Measurements from ENCODE around the gene TMPRSS7. TPM values are rescaled to one million over a fixed set of nuclear protein-coding genes. Genes with fewer than 3 reads are reported as not detected.

Gene TMPRSS7
- polyA plus RNA-seq, 1 of the 3 experiments (the other 2 are of a cell fraction), result 0.02 TPM

GRCh38 chr3:112043621-112044201 is 9.2 kb downstream of the TMPRSS7 start (continued):
- TF ChIP-seq CTCF (IDR thresholded peaks at IDR 0.05) (peak; percentile 96), RFX5 (IDR thresholded peaks at IDR 0.05; ENCODE audit: low read length) (no peak), MXI1 (IDR thresholded peaks at IDR 0.05; ENCODE audit: low read depth, low read length) (no peak), SIN3A (IDR thresholded peaks at IDR 0.05; ENCODE audit: borderline replicate concordance, low read depth, low read length) (0 out of 2 replicates have a peak, but pooled peaks have one; percentile 35), PBX3 (IDR thresholded peaks at IDR 0.05) (no peak), RAD21 (IDR thresholded peaks at IDR 0.05; ENCODE audit: low read length) (peak; percentile 89), TAF1 (IDR thresholded peaks at IDR 0.05; ENCODE audit: borderline replicate concordance, low read depth, low read length) (peak; percentile 34; the same call in 1 of the 2 replicates), TCF12 (IDR thresholded peaks at IDR 0.05) (no peak), ELF1 (IDR thresholded peaks at IDR 0.05) (no peak), ZBTB33 (IDR thresholded peaks at IDR 0.05; ENCODE audit: borderline replicate concordance, low read depth) (no peak), CHD2 (IDR thresholded peaks at IDR 0.05; ENCODE audit: low read length, partially characterized antibody) (no peak)

- no peaks in the 10 kb centered on the region for H3K36me3 ChIP-seq (replicated peaks in 1 of 2; ENCODE audit: control insufficient read depth in 1 of 2, insufficient read depth in 2 of 2, low read length in 1 of 2)
- TF ChIP-seq IRF3 (IDR thresholded peaks at IDR 0.05; ENCODE audit: low read depth, low read length), result no peak
- TF ChIP-seq USF1 (IDR thresholded peaks at IDR 0.05; ENCODE audit: borderline replicate concordance, low read depth), result no peak
- no peak for TF ChIP-seq USF2 (IDR thresholded peaks at IDR 0.05; ENCODE audit: borderline replicate concordance, low read depth, low read length)
- TF ChIP-seq EZH2phosphoT487 (IDR thresholded peaks at IDR 0.05; ENCODE audit: borderline replicate concordance, low read depth), result no peak
- no peak for TF ChIP-seq FOXM1 (IDR thresholded peaks at IDR 0.05; ENCODE audit: low read depth)
- TF ChIP-seq CHD2 (IDR thresholded peaks at IDR 0.05; ENCODE audit: low read length, partially characterized antibody), result no peak
- TF ChIP-seq RFX5 (IDR thresholded peaks at IDR 0.05; ENCODE audit: low read length), result no peak
- no peak for TF ChIP-seq NRF1 (IDR thresholded peaks at IDR 0.05; ENCODE audit: low read depth, low read length)
- TF ChIP-seq SIN3A (IDR thresholded peaks at IDR 0.05; ENCODE audit: borderline replicate concordance, low read depth, low read length), result no peak
- TF ChIP-seq ELF1 (IDR thresholded peaks at IDR 0.05), result no peak
- TF ChIP-seq PBX3 (IDR thresholded peaks at IDR 0.05), result no peak
- TF ChIP-seq MXI1 (IDR thresholded peaks at IDR 0.05; ENCODE audit: low read depth, low read length), result no peak
- H3K4me2 ChIP-seq, result no peak overlapping the region
- H2AFZ ChIP-seq (ENCODE audit: low read depth), result no peak overlapping the region
- no peak overlapping the region for H3K9ac ChIP-seq
- no peaks in the 10 kb centered on the region for H3K4me1 ChIP-seq (ENCODE audit: control insufficient read depth in 1 of 2, insufficient read depth in 2 of 2, low read depth in 1 of 2, low read length in 1 of 2)
- ChIA-PET POLR2A (no interaction called here), CTCF (interaction anchor here (1.4 to 7.4 kb wide), 2 partner anchors 33 to 55 kb away, joined by 4 to 76 read pairs; no protein-coding TSS in a partner anchor)
- no peaks in the 10 kb centered on the region for H3K27me3 ChIP-seq (ENCODE audit: insufficient read depth)
- H3K27ac ChIP-seq (ENCODE audit: low read depth in 2 of 2, low read length in 1 of 2), result no peak overlapping the region
- no peaks in the 10 kb centered on the region for H3K9me3 ChIP-seq
- H3K9me2 ChIP-seq, result no peaks in the 10 kb centered on the region
- 68% methylated on average over 4 of the region's 4 CpGs for WGBS (ENCODE audit: low lambda C conversion rate)
- no peaks in the 10 kb centered on the region for H3K79me2 ChIP-seq (ENCODE audit: insufficient read depth)
- H3F3A ChIP-seq (replicated peaks; ENCODE audit: insufficient read depth), result no peaks in the 10 kb centered on the region
- DNase-seq, result no peak
- no peak overlapping the region for H3K4me3 ChIP-seq (ENCODE audit: low read depth in 2 of 2, low read length in 1 of 2)
- H4K20me1 ChIP-seq (ENCODE audit: insufficient read depth), result no peaks in the 10 kb centered on the region
These were observed 12.1 kb downstream of the TMPRSS7 start for GRCh38 chr3:112046599-112046998.

Measured in SK-N-SH (cell line).